ENCODE measurements around the gene USHBP1. TPM values are rescaled to one million over a fixed set of nuclear protein-coding genes. Genes with fewer than 3 reads are reported as not detected.

The USHBP1 gene
- total and polyA plus RNA-seq, 2 donors (not counting 1 experiment from before 2014, with no cell fraction given), result not detected

- no peak overlapping the region for H3K9ac ChIP-seq (ENCODE audit: insufficient read depth, low read length)
- no peak overlapping the region for H3K4me2 ChIP-seq (ENCODE audit: extremely low read depth, insufficient read depth, low read length)
- no peak overlapping the region for H3K27ac ChIP-seq (ENCODE audit: insufficient read depth, low read length)
- no peaks in the 10 kb centered on the region for H3K79me2 ChIP-seq (ENCODE audit: control insufficient read depth, insufficient read depth, low read length)
- no peak for TF ChIP-seq EZH2 (IDR thresholded peaks at IDR 0.05; ENCODE audit: low read length, missing control alignments)
- no peak for TF ChIP-seq CTCF (conservative IDR thresholded peaks at IDR 0.05 in 1 of 2, IDR thresholded peaks at IDR 0.05 in 1 of 2; ENCODE audit: low read depth in 1 of 2, low read length in 2 of 2)
- H2AFZ ChIP-seq (ENCODE audit: low read length), result no peak overlapping the region
- H4K20me1 ChIP-seq (ENCODE audit: control insufficient read depth, extremely low read depth, insufficient read depth, low read length), result no peaks in the 10 kb centered on the region
- no peaks in the 10 kb centered on the region for H3K4me1 ChIP-seq (ENCODE audit: control insufficient read depth, extremely low read depth, insufficient read depth, low read length)
- no peaks in the 10 kb centered on the region for H3K9me3 ChIP-seq (ENCODE audit: control insufficient read depth, insufficient read depth, low read depth, low read length)
- no peaks in the 10 kb centered on the region for H3K27me3 ChIP-seq (ENCODE audit: control insufficient read depth, insufficient read depth, low read length)
- H3K36me3 ChIP-seq (ENCODE audit: control insufficient read depth, insufficient read depth, low read length), result peaks cover 42% of the 10 kb centered on the region
- no peak overlapping the region for H3K4me3 ChIP-seq (replicated peaks in 1 of 4; ENCODE audit: control extremely low read depth in 1 of 4, insufficient read depth in 1 of 4, low read depth in 3 of 4, low read length in 4 of 4)
- no peak for DNase-seq (ENCODE audit: low read depth in 2 of 2)
Observed at GRCh38 chr19:17206736-17207581, 57.6 kb downstream of the USHBP1 start.

GRCh38 chr19:17205237-17206140, 59.1 kb downstream of the USHBP1 start:
- no peak overlapping the region for H3K27ac ChIP-seq (ENCODE audit: insufficient read depth, low read length)
- no peak overlapping the region for H3K9ac ChIP-seq (ENCODE audit: insufficient read depth, low read length)
- H3K4me3 ChIP-seq (replicated peaks in 1 of 4; ENCODE audit: control extremely low read depth in 1 of 4, insufficient read depth in 1 of 4, low read depth in 3 of 4, low read length in 4 of 4), result no peak overlapping the region
- H3K4me2 ChIP-seq (ENCODE audit: extremely low read depth, insufficient read depth, low read length), result no peak overlapping the region
- H3K4me1 ChIP-seq (ENCODE audit: control insufficient read depth, extremely low read depth, insufficient read depth, low read length), result no peaks in the 10 kb centered on the region
- no peaks in the 10 kb centered on the region for H3K79me2 ChIP-seq (ENCODE audit: control insufficient read depth, insufficient read depth, low read length)
- TF ChIP-seq CTCF (conservative IDR thresholded peaks at IDR 0.05 in 1 of 2, IDR thresholded peaks at IDR 0.05 in 1 of 2; ENCODE audit: low read depth in 1 of 2, low read length in 2 of 2), result peak; percentile 60 to 74
- no peak for TF ChIP-seq EZH2 (IDR thresholded peaks at IDR 0.05; ENCODE audit: low read length, missing control alignments)
- no peaks in the 10 kb centered on the region for H4K20me1 ChIP-seq (ENCODE audit: control insufficient read depth, extremely low read depth, insufficient read depth, low read length)
- H3K36me3 ChIP-seq (ENCODE audit: control insufficient read depth, insufficient read depth, low read length), result peaks cover 50% of the 10 kb centered on the region
- no peaks in the 10 kb centered on the region for H3K27me3 ChIP-seq (ENCODE audit: control insufficient read depth, insufficient read depth, low read length)
- H3K9me3 ChIP-seq (ENCODE audit: control insufficient read depth, insufficient read depth, low read depth, low read length), result no peaks in the 10 kb centered on the region
- DNase-seq (ENCODE audit: low read depth in 2 of 2), result peak; percentile 31 to 64
- H2AFZ ChIP-seq (ENCODE audit: low read length), result no peak overlapping the region

GRCh38 chr19:17202713-17203112, 61.8 kb downstream of the USHBP1 start:
- H3K27ac ChIP-seq (ENCODE audit: insufficient read depth, low read length), result no peak overlapping the region
- H3K79me2 ChIP-seq (ENCODE audit: control insufficient read depth, insufficient read depth, low read length), result no peaks in the 10 kb centered on the region
- no peaks in the 10 kb centered on the region for H3K4me1 ChIP-seq (ENCODE audit: control insufficient read depth, extremely low read depth, insufficient read depth, low read length)
- H3K4me2 ChIP-seq (ENCODE audit: extremely low read depth, insufficient read depth, low read length), result no peak overlapping the region
- no peaks in the 10 kb centered on the region for H3K9me3 ChIP-seq (ENCODE audit: control insufficient read depth, insufficient read depth, low read depth, low read length)
- DNase-seq (ENCODE audit: low read depth in 2 of 2), result no peak
- TF ChIP-seq CTCF (conservative IDR thresholded peaks at IDR 0.05 in 1 of 2, IDR thresholded peaks at IDR 0.05 in 1 of 2; ENCODE audit: low read depth in 1 of 2, low read length in 2 of 2), result no peak
- TF ChIP-seq EZH2 (IDR thresholded peaks at IDR 0.05; ENCODE audit: low read length, missing control alignments), result no peak
- H3K36me3 ChIP-seq (ENCODE audit: control insufficient read depth, insufficient read depth, low read length), result peaks cover 38% of the 10 kb centered on the region
- H3K9ac ChIP-seq (ENCODE audit: insufficient read depth, low read length), result no peak overlapping the region
- no peak overlapping the region for H3K4me3 ChIP-seq (replicated peaks in 1 of 4; ENCODE audit: control extremely low read depth in 1 of 4, insufficient read depth in 1 of 4, low read depth in 3 of 4, low read length in 4 of 4)
- no peaks in the 10 kb centered on the region for H4K20me1 ChIP-seq (ENCODE audit: control insufficient read depth, extremely low read depth, insufficient read depth, low read length)
- no peak overlapping the region for H2AFZ ChIP-seq (ENCODE audit: low read length)
- H3K27me3 ChIP-seq (ENCODE audit: control insufficient read depth, insufficient read depth, low read length), result no peaks in the 10 kb centered on the region

Data from fibroblast of lung (primary cell).